ENCODE results near the gene DHX40. TPM values are rescaled to one million over a fixed set of nuclear protein-coding genes. Genes with fewer than 3 reads are reported as not detected.

The DHX40 gene
- total and polyA plus RNA-seq, 2 of the 8 experiments (the other 6 are each of a cell fraction or from before 2014, with no cell fraction given) = 13.5 to 28.3 TPM

GRCh38 chr17:59631276-59631675 lies 65.9 kb downstream of the DHX40 start:
- no peak for TF ChIP-seq HDAC6 (IDR thresholded peaks at IDR 0.05; ENCODE audit: low read depth, low read length)
- H3K4ac ChIP-seq (replicated peaks; ENCODE audit: insufficient read length, low read depth, low read length) = no peak overlapping the region
- no peak overlapping the region for H2AK5ac ChIP-seq (ENCODE audit: low read depth, low read length)
- ChIA-PET CTCF (ENCODE audit: partially characterized antibody) (no interaction called here), POLR2A (ENCODE audit: partially characterized antibody) (no interaction called here)
- H2BK5ac ChIP-seq (ENCODE audit: low read depth, low read length) = no peak overlapping the region
- H3K23me2 ChIP-seq (ENCODE audit: low read depth, low read length) = no peaks in the 10 kb centered on the region
- DNase-seq (ENCODE audit: low read depth in 1 of 2, low spot score in 2 of 2) (no peak), FAIRE-seq (no peak)
- no peak overlapping the region for H2BK15ac ChIP-seq (ENCODE audit: low read length)
- H3K14ac ChIP-seq (ENCODE audit: insufficient read length) = no peak overlapping the region
- H3K18ac ChIP-seq (ENCODE audit: extremely low read depth, low read length) = no peak overlapping the region
- peaks cover 33 to 97% of the 10 kb centered on the region in 2 experiments for H3K79me2 ChIP-seq (ENCODE audit: control insufficient read depth in 1 of 2, insufficient read depth in 2 of 2, low read length in 2 of 2)
- H4K8ac ChIP-seq (ENCODE audit: extremely low read depth, insufficient read depth, low read length) = no peak overlapping the region
- no peak overlapping the region for H2BK120ac ChIP-seq (replicated peaks; ENCODE audit: low read depth, low read length)
- H3K4me2 ChIP-seq (ENCODE audit: insufficient read depth in 1 of 2, low read depth in 2 of 2, low read length in 2 of 2) = no peak overlapping the region
- peaks cover 0 to 6% (median 0%) of the 10 kb centered on the region in 4 experiments; a peak in 1 of 8 replicates for H3K36me3 ChIP-seq (ENCODE audit: control insufficient read depth in 2 of 4, insufficient read depth in 4 of 4, low read length in 3 of 4)
- H3K9ac ChIP-seq (replicated peaks in 1 of 4; ENCODE audit: extremely low read depth in 1 of 4, low read depth in 3 of 4, low read length in 3 of 4) = no peak overlapping the region
- no peak overlapping the region for H3K56ac ChIP-seq (replicated peaks; ENCODE audit: insufficient read length, low read depth, low read length)
- no peak overlapping the region for H2AFZ ChIP-seq (ENCODE audit: low read length)
- WGBS, 2 experiments (ENCODE audit: extremely low coverage in 1 of 2, insufficient coverage in 1 of 2, insufficient read length in 1 of 2, insufficient replicate concordance in 2 of 2, low coverage in 1 of 2, low lambda C conversion rate in 2 of 2, missing lambda C conversion rate in 1 of 2) = 100% methylated on average over 1 of the region's 1 CpG; no CpG with 5 or more reads in 1 of the 2 experiments
- 0 out of 4 replicates have a peak, but pooled peaks cover 0 to 4% of the 10 kb centered on the region in 2 experiments for H3K9me3 ChIP-seq (ENCODE audit: insufficient read depth in 2 of 2, low read depth in 1 of 2, low read length in 1 of 2)
- peaks cover 0 to 6% (median 4%) of the 10 kb centered on the region in 4 experiments; a peak in 5 of 7 replicates for H3K4me1 ChIP-seq (replicated peaks in 1 of 4; ENCODE audit: control insufficient read depth in 3 of 4, insufficient read depth in 4 of 4, low read length in 3 of 4)
- H3K27ac ChIP-seq (ENCODE audit: low read depth, low read length) = no peak overlapping the region
- no peak overlapping the region for H3K23ac ChIP-seq (ENCODE audit: insufficient read length)
- no peak overlapping the region for H4K5ac ChIP-seq (ENCODE audit: insufficient read length, low read depth, low read length)
- H2BK12ac ChIP-seq (ENCODE audit: low read depth, low read length) = no peak overlapping the region
- peaks cover 5 to 16% of the 10 kb centered on the region in 2 experiments for H4K20me1 ChIP-seq (replicated peaks in 1 of 2; ENCODE audit: control insufficient read depth in 1 of 2, insufficient read depth in 2 of 2, low read length in 2 of 2)
- no peak overlapping the region for H3K4me3 ChIP-seq (ENCODE audit: extremely low read depth in 1 of 4, insufficient read depth in 2 of 4, low read depth in 3 of 4, low read length in 4 of 4)
- no peaks in the 10 kb centered on the region; the same call in 1 of the 2 replicates for H3K79me1 ChIP-seq (ENCODE audit: low read depth, low read length)
- H3K27me3 ChIP-seq (replicated peaks in 1 of 4; ENCODE audit: control insufficient read depth in 3 of 4, extremely low read depth in 1 of 4, insufficient read depth in 3 of 4, low read length in 3 of 4) = no peaks in the 10 kb centered on the region
- no peak overlapping the region for H4K91ac ChIP-seq (replicated peaks; ENCODE audit: insufficient read length, low read length)
- H2BK20ac ChIP-seq (ENCODE audit: low read length) = no peak overlapping the region
